HG03025 (cell line): ENCODE measurements around the gene KRTAP1-4.
"Not testable (repeated sequence)": the region's sequence is repeated elsewhere in the genome, so short reads cannot be mapped to it uniquely, and the experiment has no call there.

ENCODE experiments used
- ATAC-seq: cut with Tn5 transposase; IDR thresholded peaks from one replicate; pipeline ENCODE4 v1.9.1; 2021; ENCODE audit warnings: mild to moderate bottlenecking, moderate library complexity; ENCODE audit not compliant: unreplicated experiment, low FRiP score

The KRTAP1-4 gene

GRCh38 chr17:41049110-41049509 is 19.1 kb upstream of the KRTAP1-4 start:
- ATAC-seq: no peak

GRCh38 chr17:41048441-41048840 is 18.4 kb upstream of the KRTAP1-4 start:
- ATAC-seq: no peak

DNA sequence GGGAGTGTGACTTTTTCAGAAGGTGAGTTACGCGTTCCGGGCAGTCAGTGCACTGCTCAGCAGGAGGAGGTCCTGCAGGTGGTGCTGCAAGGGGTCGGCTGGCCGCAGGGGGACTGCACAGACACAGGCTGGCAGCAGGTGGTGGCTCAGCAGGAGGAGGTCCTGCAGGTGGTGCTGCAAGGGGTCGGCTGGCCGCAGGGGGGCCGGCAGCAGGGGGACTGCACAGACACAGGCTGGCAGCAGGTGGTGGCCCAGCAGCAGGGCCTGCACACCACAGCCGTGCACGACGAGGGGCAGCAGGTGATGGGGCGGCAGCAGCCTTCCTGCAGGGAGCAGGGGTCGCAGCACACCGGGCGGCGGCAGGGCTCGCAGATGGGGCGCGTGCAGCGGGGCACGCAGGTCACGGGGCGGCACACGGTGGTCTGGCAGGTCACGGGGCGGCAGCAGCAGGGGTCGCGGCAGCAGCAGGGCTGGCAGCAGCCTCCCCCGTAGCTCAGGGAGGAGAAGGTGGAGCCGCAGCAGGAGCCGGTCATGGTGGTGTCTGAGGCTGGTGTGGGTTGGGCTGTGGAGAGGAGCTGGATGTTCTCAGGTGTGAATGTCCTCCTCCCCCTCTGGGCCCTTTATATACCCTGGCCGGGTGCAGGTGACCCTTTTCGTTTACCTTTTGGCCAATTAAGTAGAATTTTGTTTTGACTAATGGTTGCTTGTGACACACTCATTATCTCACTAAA is 16.9 kb upstream of the KRTAP1-4 start, which contains the start of gene KRTAP2-1:
Gene KRTAP2-1 (minus strand): TSS at position 582 of the 731 bp plus-strand sequence. CDS start 49 bp downstream, at position 533.
- ATAC-seq: not testable (repeated sequence)

- no peak for ATAC-seq
Observed at GRCh38 chr17:41042953-41043352, 13.0 kb upstream of the KRTAP1-4 start.

DNA sequence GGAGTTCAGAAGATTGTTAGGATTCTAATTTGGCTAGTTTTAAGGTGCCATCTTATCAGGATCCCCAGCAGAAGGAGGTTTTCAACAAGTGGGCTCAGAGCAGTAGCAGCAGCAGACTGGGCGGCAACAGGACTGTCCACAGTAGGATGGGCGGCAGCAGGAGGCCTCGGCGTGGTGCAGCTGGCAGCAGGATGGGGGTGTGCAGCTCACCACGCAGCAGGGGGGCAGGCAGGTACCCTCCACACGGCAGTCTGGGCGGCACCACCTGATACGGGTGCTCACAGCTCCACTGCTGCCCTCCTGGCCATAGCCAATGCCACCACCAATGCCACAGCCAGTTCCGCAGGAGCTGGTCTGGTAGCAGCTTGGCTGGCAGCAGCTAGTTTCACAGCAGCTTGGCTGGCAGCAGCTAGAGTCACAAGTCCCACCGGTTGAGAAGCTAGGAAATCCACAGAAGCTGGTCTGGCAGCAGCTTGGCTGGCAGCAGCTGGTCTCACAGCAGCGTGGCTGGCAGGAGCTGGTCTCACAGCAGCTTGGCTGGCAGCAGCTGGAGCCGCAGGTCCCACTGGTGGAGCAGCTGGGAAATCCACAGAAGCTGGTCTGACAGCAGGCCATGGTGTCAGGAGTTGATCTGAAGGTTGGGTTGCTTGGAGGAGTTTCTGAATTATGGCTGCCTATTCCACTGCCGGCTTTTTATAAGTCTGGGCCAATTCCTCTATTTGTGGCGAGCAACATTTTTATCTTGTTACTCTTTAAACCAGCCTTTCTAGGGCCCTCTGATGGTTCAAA is 11.0 kb upstream of the KRTAP1-4 start, which contains the start of gene KRTAP1-1:
Gene KRTAP1-1 (minus strand): TSS at position 668 of the 789 bp plus-strand sequence. CDS start 53 bp downstream, at position 615.
- ATAC-seq: not testable (repeated sequence)

GRCh38 chr17:41037853-41038350 is 7.9 kb upstream of the KRTAP1-4 start:
- ATAC-seq: no peak

- not testable (repeated sequence) for ATAC-seq
Observed at GRCh38 chr17:41034346-41034935, 4.4 kb upstream of the KRTAP1-4 start, which contains the start of gene KRTAP1-3. TSS of gene KRTAP1-3 (minus strand) at chr17:41034874. CDS start at chr17:41034821, 53 bp downstream.

GRCh38 chr17:41026715-41027471 is 3.1 kb downstream of the KRTAP1-4 start, which contains the start of gene KRTAP1-5:
TSS of gene KRTAP1-5 (minus strand) at chr17:41027208. CDS start at chr17:41027155, 53 bp downstream.
- ATAC-seq: no peak

DNA sequence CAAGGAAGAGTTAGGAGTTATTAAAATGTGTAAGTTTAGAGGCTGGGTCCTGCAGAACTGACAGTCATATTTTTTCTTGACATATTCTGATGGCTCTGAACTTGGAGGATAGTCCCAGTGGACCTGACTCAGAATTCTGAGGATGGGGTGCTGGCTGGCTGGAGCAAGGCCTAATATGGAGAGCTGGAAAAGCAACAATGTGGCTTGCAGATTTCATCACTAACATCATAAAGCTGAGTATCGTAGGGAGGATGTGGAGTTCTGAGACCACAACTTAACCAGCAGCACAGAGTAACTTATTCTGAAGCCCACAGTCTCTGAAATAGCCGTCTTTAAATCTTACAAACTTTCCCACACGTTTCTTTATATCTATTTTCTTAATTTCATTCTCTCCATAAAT is 5.3 kb downstream of the KRTAP1-4 start:
- no peak for ATAC-seq

- ATAC-seq: no peak
Observed at GRCh38 chr17:41020336-41020735, 9.7 kb downstream of the KRTAP1-4 start.

GRCh38 chr17:41019415-41019814 is 10.6 kb downstream of the KRTAP1-4 start:
- no peak for ATAC-seq

- ATAC-seq: no peak
Observed at GRCh38 chr17:41018541-41018940, 11.5 kb downstream of the KRTAP1-4 start.

GRCh38 chr17:41016578-41017215 is 13.3 kb downstream of the KRTAP1-4 start:
- no peak for ATAC-seq

DNA sequence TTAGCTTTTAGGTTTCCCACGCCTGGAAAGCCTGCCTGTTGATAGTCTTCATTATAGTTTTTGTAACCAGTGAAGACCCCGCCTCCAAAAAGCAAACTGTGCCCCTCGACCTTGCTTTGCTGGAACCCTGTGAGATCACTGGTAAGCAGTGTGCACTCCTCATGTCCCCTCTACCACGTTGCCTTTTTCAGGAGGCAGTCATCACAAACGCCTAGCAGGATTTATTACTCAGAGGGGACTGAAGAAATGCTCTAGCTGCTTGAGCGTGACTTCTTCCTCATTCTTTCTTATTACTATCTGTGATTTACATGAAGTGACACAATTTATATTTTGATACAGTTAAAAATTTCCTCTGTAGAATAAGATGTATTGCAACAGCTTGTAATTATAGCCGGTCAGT is 14.5 kb downstream of the KRTAP1-4 start:
- ATAC-seq: no peak

- no peak for ATAC-seq
Observed at GRCh38 chr17:41013606-41014005, 16.4 kb downstream of the KRTAP1-4 start.

DNA sequence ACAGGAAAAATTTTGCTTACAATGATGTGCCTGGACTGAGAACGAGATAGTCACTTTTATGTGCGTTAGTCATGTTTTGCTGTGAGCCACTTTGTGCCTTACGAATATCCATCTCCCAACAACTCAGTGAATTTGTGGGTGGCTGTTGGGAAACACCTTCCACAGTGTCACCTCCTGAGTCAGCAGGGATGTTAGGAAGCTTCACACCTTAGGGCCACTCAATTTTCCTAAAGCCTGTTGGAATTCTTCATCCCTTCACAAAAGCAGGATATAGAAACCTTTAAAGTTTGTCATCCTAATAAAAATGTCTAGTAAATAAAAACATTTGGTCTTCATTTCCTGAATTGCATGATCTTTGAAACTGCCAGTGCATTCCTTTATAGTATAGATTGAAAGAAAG is 16.8 kb downstream of the KRTAP1-4 start:
- no peak for ATAC-seq

DNA sequence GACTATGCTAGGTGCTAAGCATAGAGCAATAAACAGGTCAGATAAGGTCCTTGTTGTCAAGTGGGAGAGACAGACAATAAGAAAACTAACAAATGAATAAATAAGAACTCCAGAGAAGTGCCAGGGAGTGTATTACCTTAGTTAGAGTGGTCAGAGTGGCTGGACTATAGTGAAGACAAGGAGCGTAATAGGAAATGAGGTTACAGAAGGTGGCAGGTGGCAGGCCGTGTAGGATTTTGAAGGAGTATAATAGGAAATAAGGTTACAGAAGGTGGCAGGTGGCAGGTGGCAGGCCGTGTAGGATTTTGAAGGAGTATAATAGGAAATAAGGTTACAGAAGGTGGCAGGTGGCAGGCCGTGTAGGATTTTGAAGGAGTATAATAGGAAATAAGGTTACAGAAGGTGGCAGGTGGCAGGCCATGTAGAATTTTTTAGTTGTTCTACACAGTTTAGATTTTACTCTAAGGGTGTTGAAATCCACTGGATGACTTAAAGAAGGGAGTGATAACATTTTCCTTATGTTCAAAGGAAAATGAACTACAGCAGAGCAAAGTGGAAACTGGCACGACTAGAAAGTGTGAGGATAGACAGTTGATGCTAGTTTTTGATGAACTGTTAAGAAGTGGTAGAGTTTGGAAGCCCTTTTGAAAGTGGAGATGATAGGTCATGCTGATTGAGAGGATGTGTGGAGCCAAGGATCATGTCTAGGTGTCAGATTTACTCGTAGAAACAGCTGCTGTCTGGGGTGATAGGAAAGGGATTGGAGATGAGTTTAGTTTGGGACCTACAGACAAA is 17.5 kb downstream of the KRTAP1-4 start:
- no peak for ATAC-seq

GRCh38 chr17:41010441-41010840 is 19.6 kb downstream of the KRTAP1-4 start:
- ATAC-seq: no peak

DNA sequence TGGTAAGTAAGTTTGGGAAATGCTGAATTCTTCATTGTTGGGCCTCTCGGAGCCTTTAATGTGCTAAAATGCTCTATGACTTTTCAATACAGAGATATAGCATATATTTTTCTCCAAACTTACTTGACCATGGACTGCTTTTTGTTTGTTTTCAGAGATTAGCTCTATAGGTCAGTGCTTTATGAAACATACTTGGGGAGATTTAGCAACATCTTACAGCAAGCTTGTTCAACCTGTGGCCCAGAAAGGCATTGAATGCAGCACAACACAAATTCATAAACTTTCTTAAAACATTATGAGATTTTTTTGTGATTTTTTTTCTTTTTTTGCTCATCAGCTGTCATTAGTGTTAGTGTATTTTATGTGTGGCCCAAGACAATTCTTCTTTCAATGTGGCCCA is 20.1 kb downstream of the KRTAP1-4 start:
- no peak for ATAC-seq
